Activated naive CD4-positive, alpha-beta T cell treated with anti-CD3 and anti-CD28 coated beads, Interleukin-2, amount 50 U/mL, for 24 hours (primary cell): ENCODE data around the gene SCUBE2.

Experiments used
- H3K27ac Mint-ChIP-seq: one replicate; pipeline ENCODE4 v1.8.0; 2021; ENCODE audit warnings: mild to moderate bottlenecking, mixed read lengths
- H3K27me3 Mint-ChIP-seq: one replicate; pipeline ENCODE4 v1.8.0; 2021; ENCODE audit warnings: mixed read lengths
- H3K36me3 Mint-ChIP-seq: one replicate; pipeline ENCODE4 v1.8.0; 2021; ENCODE audit warnings: mixed read lengths
- H3K4me1 Mint-ChIP-seq: one replicate; pipeline ENCODE4 v1.8.0; 2021; ENCODE audit warnings: mixed read lengths
- H3K4me3 Mint-ChIP-seq: one replicate; pipeline ENCODE4 v1.8.0; 2021; ENCODE audit warnings: mild to moderate bottlenecking, mixed read lengths
- H3K9me3 Mint-ChIP-seq: one replicate; pipeline ENCODE4 v1.8.0; 2021; ENCODE audit warnings: mixed read lengths

Gene SCUBE2

GRCh38 chr11:9091044-9091922, at the start of gene SCUBE2:
Gene SCUBE2, minus strand, starts transcription at chr11:9091599. Its CDS starts 71 bp downstream, at chr11:9091528.
- peak within 1 kb of the TSS; percentile 58 for H3K4me3 Mint-ChIP-seq
- no peaks in the 10 kb centered on the region for H3K4me1 Mint-ChIP-seq
- H3K9me3 Mint-ChIP-seq: no peaks in the 10 kb centered on the region
- H3K36me3 Mint-ChIP-seq: peaks cover 2% of the 10 kb centered on the region
- H3K27me3 Mint-ChIP-seq: peaks cover 49% of the 10 kb centered on the region
- H3K27ac Mint-ChIP-seq: no peak within 1 kb of the TSS

GRCh38 chr11:9141186-9141585, 49.8 kb upstream of the SCUBE2 start:
- Mint-ChIP-seq H3K4me3 (no peak overlapping the region), H3K9me3 (no peaks in the 10 kb centered on the region), H3K4me1 (peaks cover 35% of the 10 kb centered on the region), H3K27me3 (no peaks in the 10 kb centered on the region), H3K27ac (peak overlapping the region; percentile 15), H3K36me3 (peaks cover 12% of the 10 kb centered on the region)

- Mint-ChIP-seq H3K4me3 (peak overlapping the region; percentile 12), H3K27me3 (no peaks in the 10 kb centered on the region), H3K4me1 (peaks cover 30% of the 10 kb centered on the region), H3K36me3 (peaks cover 13% of the 10 kb centered on the region), H3K9me3 (no peaks in the 10 kb centered on the region), H3K27ac (peak overlapping the region; percentile 60)
These were observed 48.4 kb upstream of the SCUBE2 start for GRCh38 chr11:9139628-9140357.

GRCh38 chr11:9138612-9139579, 47.5 kb upstream of the SCUBE2 start:
- H3K4me1 Mint-ChIP-seq: peaks cover 29% of the 10 kb centered on the region
- H3K4me3 Mint-ChIP-seq: peak overlapping the region; percentile 12
- peaks cover 13% of the 10 kb centered on the region for H3K36me3 Mint-ChIP-seq
- no peaks in the 10 kb centered on the region for H3K27me3 Mint-ChIP-seq
- no peaks in the 10 kb centered on the region for H3K9me3 Mint-ChIP-seq
- peak overlapping the region; percentile 37 for H3K27ac Mint-ChIP-seq

- peak overlapping the region; percentile 64 for H3K4me3 Mint-ChIP-seq
- no peaks in the 10 kb centered on the region for H3K9me3 Mint-ChIP-seq
- H3K4me1 Mint-ChIP-seq: peaks cover 29% of the 10 kb centered on the region
- peak overlapping the region; percentile 47 for H3K27ac Mint-ChIP-seq
- no peaks in the 10 kb centered on the region for H3K27me3 Mint-ChIP-seq
- H3K36me3 Mint-ChIP-seq: peaks cover 13% of the 10 kb centered on the region
These were observed 46.7 kb upstream of the SCUBE2 start for GRCh38 chr11:9138133-9138453.

- Mint-ChIP-seq H3K36me3 (peaks cover 9% of the 10 kb centered on the region), H3K4me1 (peaks cover 29% of the 10 kb centered on the region), H3K4me3 (peak overlapping the region; percentile 64), H3K9me3 (no peaks in the 10 kb centered on the region), H3K27ac (peak overlapping the region; percentile 47), H3K27me3 (no peaks in the 10 kb centered on the region)
These were observed 46.1 kb upstream of the SCUBE2 start for GRCh38 chr11:9137293-9138132.

GRCh38 chr11:9136741-9137140, 45.3 kb upstream of the SCUBE2 start:
- Mint-ChIP-seq H3K27me3 (no peaks in the 10 kb centered on the region), H3K27ac (peak overlapping the region; percentile 38), H3K36me3 (peaks cover 9% of the 10 kb centered on the region), H3K4me1 (peaks cover 29% of the 10 kb centered on the region), H3K9me3 (no peaks in the 10 kb centered on the region), H3K4me3 (no peak overlapping the region)

- H3K36me3 Mint-ChIP-seq: peaks cover 7% of the 10 kb centered on the region
- H3K9me3 Mint-ChIP-seq: no peaks in the 10 kb centered on the region
- H3K4me3 Mint-ChIP-seq: no peak overlapping the region
- H3K27ac Mint-ChIP-seq: no peak overlapping the region
- peaks cover 20% of the 10 kb centered on the region for H3K4me1 Mint-ChIP-seq
- no peaks in the 10 kb centered on the region for H3K27me3 Mint-ChIP-seq
These were observed 42.6 kb upstream of the SCUBE2 start for GRCh38 chr11:9133956-9134355.

- Mint-ChIP-seq H3K4me3 (no peak overlapping the region), H3K27me3 (peaks cover 1% of the 10 kb centered on the region), H3K9me3 (peaks cover 7% of the 10 kb centered on the region), H3K27ac (no peak overlapping the region), H3K36me3 (peaks cover 9% of the 10 kb centered on the region), H3K4me1 (peaks cover 7% of the 10 kb centered on the region)
These were observed 40.9 kb upstream of the SCUBE2 start for GRCh38 chr11:9132203-9132878.

- Mint-ChIP-seq H3K27ac (no peak overlapping the region), H3K4me3 (no peak overlapping the region), H3K27me3 (peaks cover 1% of the 10 kb centered on the region), H3K36me3 (peaks cover 6% of the 10 kb centered on the region), H3K4me1 (peaks cover 7% of the 10 kb centered on the region), H3K9me3 (peaks cover 7% of the 10 kb centered on the region)
These were observed 38.9 kb upstream of the SCUBE2 start for GRCh38 chr11:9130297-9130696.

GRCh38 chr11:9126636-9127035, 35.2 kb upstream of the SCUBE2 start:
- Mint-ChIP-seq H3K4me3 (no peak overlapping the region), H3K9me3 (peaks cover 7% of the 10 kb centered on the region), H3K27ac (no peak overlapping the region), H3K27me3 (peaks cover 1% of the 10 kb centered on the region), H3K4me1 (peaks cover 7% of the 10 kb centered on the region), H3K36me3 (peaks cover 6% of the 10 kb centered on the region)

- H3K36me3 Mint-ChIP-seq: peaks cover 7% of the 10 kb centered on the region
- H3K4me3 Mint-ChIP-seq: no peak overlapping the region
- peaks cover 1% of the 10 kb centered on the region for H3K27me3 Mint-ChIP-seq
- H3K9me3 Mint-ChIP-seq: peaks cover 7% of the 10 kb centered on the region
- H3K27ac Mint-ChIP-seq: no peak overlapping the region
- H3K4me1 Mint-ChIP-seq: peaks cover 7% of the 10 kb centered on the region
These were observed 33.9 kb upstream of the SCUBE2 start for GRCh38 chr11:9125185-9125886.

GRCh38 chr11:9123595-9124304, 32.4 kb upstream of the SCUBE2 start:
- peaks cover 7% of the 10 kb centered on the region for H3K4me1 Mint-ChIP-seq
- H3K27me3 Mint-ChIP-seq: peaks cover 1% of the 10 kb centered on the region
- H3K9me3 Mint-ChIP-seq: peaks cover 7% of the 10 kb centered on the region
- no peak overlapping the region for H3K4me3 Mint-ChIP-seq
- no peak overlapping the region for H3K27ac Mint-ChIP-seq
- peaks cover 7% of the 10 kb centered on the region for H3K36me3 Mint-ChIP-seq
